ENCODE results near the gene EVI2B.
"Not testable (repeated sequence)": the region's sequence is repeated elsewhere in the genome, so short reads cannot be mapped to it uniquely, and the experiment has no call there.

The EVI2B gene

GRCh38 chr17:31313982-31314781 lies at the start of gene EVI2B:
Gene EVI2B (minus strand): TSS chr17:31314054. CDS start chr17:31305609, 8,445 bp downstream.
- DNase-seq (ENCODE audit: low read depth), result peak; percentile 93

GRCh38 chr17:31357839-31358394 lies 44.1 kb upstream of the EVI2B start:
- DNase-seq (ENCODE audit: low read depth), result no peak

- no peak for DNase-seq (ENCODE audit: low read depth)
Measured at GRCh38 chr17:31357091-31357490, 43.2 kb upstream of the EVI2B start.

GRCh38 chr17:31355935-31356334 lies 42.1 kb upstream of the EVI2B start:
- no peak for DNase-seq (ENCODE audit: low read depth)

- DNase-seq (ENCODE audit: low read depth), result no peak
Measured at GRCh38 chr17:31349454-31349853, 35.6 kb upstream of the EVI2B start.

- DNase-seq (ENCODE audit: low read depth), result not testable (repeated sequence)
Measured at GRCh38 chr17:31345191-31345747, 31.4 kb upstream of the EVI2B start.

GRCh38 chr17:31339906-31340661 lies 26.2 kb upstream of the EVI2B start:
- DNase-seq (ENCODE audit: low read depth), result peak; percentile 50

GRCh38 chr17:31329221-31329620 lies 15.4 kb upstream of the EVI2B start:
- peak; percentile 75 for DNase-seq (ENCODE audit: low read depth)

GRCh38 chr17:31328160-31328535 lies 14.3 kb upstream of the EVI2B start:
- peak; percentile 59 for DNase-seq (ENCODE audit: low read depth)

GRCh38 chr17:31327534-31328159 lies 13.8 kb upstream of the EVI2B start:
- DNase-seq (ENCODE audit: low read depth), result peak; percentile 96

- no peak for DNase-seq (ENCODE audit: low read depth)
Measured at GRCh38 chr17:31323551-31323950, 9.7 kb upstream of the EVI2B start.

- DNase-seq (ENCODE audit: low read depth), result no peak
Measured at GRCh38 chr17:31321966-31322365, 8.1 kb upstream of the EVI2B start.

GRCh38 chr17:31321481-31321880 lies 7.6 kb upstream of the EVI2B start, which contains the start of gene EVI2A:
Gene EVI2A (minus strand): TSS chr17:31321622. CDS start chr17:31319013, 2,609 bp downstream.
- DNase-seq (ENCODE audit: low read depth), result peak; percentile 95

- peak; percentile 52 for DNase-seq (ENCODE audit: low read depth)
Measured at GRCh38 chr17:31320791-31321190, 6.9 kb upstream of the EVI2B start.

GRCh38 chr17:31320241-31320640 lies 6.4 kb upstream of the EVI2B start:
- peak; percentile 12 for DNase-seq (ENCODE audit: low read depth)

- DNase-seq (ENCODE audit: low read depth), result no peak
Measured at GRCh38 chr17:31318851-31319661, 5.2 kb upstream of the EVI2B start.

- peak; percentile 14 for DNase-seq (ENCODE audit: low read depth)
Measured at GRCh38 chr17:31318298-31318801, 4.5 kb upstream of the EVI2B start.

- DNase-seq (ENCODE audit: low read depth), result no peak
Measured at GRCh38 chr17:31314782-31315100, 887 bp upstream of the EVI2B start.

GRCh38 chr17:31312223-31312622 lies 1.6 kb downstream of the EVI2B start:
- not testable (repeated sequence) for DNase-seq (ENCODE audit: low read depth)

- no peak for DNase-seq (ENCODE audit: low read depth)
Measured at GRCh38 chr17:31311526-31311925, 2.3 kb downstream of the EVI2B start.

GRCh38 chr17:31310886-31311285 lies 3.0 kb downstream of the EVI2B start:
- no peak for DNase-seq (ENCODE audit: low read depth)
